Measurements from ENCODE around the gene TNFRSF11A. TPM values are rescaled to one million over a fixed set of nuclear protein-coding genes. Genes with fewer than 3 reads are reported as not detected.

The TNFRSF11A gene
- total and polyA plus RNA-seq, 2 donors (not counting 1 experiment from before 2014, with no cell fraction given): 0.01 to 1.7 TPM

DNA sequence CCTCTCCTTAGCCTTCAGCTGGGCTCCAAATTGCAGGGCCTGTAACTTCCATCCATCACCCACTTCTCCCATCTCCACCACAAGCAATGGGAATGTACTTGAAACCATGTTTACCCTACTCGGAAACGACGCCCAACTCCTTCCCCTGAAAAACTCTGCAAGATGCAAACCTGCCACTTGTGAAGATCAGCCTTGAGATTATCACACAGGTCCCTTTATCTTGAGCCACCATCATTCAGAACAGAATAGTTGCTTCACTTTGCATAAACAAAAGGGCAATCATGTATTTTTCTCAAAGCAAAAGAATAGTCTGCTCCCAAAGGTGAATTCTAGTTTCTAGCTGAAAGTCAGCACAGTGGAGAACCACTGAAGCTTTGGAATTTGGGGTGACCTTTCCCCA is 75.8 kb downstream of the TNFRSF11A start:
- 87% methylated on average over 3 of the region's 3 CpGs for WGBS (ENCODE audit: insufficient coverage)
- no peak overlapping the region for H3K9ac ChIP-seq (ENCODE audit: low read length)
- no peak for TF ChIP-seq EZH2 (IDR thresholded peaks at IDR 0.05; ENCODE audit: borderline replicate concordance, insufficient read depth, low read depth, low read length, poor library complexity, severe bottlenecking)
- TF ChIP-seq, protein P1, sequence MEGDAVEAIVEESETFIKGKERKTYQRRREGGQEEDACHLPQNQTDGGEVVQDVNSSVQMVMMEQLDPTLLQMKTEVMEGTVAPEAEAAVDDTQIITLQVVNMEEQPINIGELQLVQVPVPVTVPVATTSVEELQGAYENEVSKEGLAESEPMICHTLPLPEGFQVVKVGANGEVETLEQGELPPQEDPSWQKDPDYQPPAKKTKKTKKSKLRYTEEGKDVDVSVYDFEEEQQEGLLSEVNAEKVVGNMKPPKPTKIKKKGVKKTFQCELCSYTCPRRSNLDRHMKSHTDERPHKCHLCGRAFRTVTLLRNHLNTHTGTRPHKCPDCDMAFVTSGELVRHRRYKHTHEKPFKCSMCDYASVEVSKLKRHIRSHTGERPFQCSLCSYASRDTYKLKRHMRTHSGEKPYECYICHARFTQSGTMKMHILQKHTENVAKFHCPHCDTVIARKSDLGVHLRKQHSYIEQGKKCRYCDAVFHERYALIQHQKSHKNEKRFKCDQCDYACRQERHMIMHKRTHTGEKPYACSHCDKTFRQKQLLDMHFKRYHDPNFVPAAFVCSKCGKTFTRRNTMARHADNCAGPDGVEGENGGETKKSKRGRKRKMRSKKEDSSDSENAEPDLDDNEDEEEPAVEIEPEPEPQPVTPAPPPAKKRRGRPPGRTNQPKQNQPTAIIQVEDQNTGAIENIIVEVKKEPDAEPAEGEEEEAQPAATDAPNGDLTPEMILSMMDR (IDR thresholded peaks at IDR 0.05): no peak
- H3K36me3 ChIP-seq (replicated peaks in 1 of 2; ENCODE audit: control extremely low read depth in 1 of 2, control insufficient read depth in 1 of 2, extremely low read depth in 1 of 2, insufficient read depth in 2 of 2, low read length in 1 of 2): no peaks in the 10 kb centered on the region
- H4K20me1 ChIP-seq (ENCODE audit: control insufficient read depth, insufficient read depth, low read length, poor library complexity, severe bottlenecking): no peaks in the 10 kb centered on the region
- CTCF ChIA-PET: no interaction called here
- H3K27me3 Mint-ChIP-seq: peaks cover 7% of the 10 kb centered on the region
- POLR2A ChIA-PET: no interaction called here
- no peak overlapping the region for H2AFZ ChIP-seq (ENCODE audit: insufficient read depth, low read depth, low read length, poor library complexity, severe bottlenecking)
- intact Hi-C loops (cut with micrococcal nuclease): no loop called here
- no peak overlapping the region for H3K27ac Mint-ChIP-seq
- H3K9me3 Mint-ChIP-seq (ENCODE audit: insufficient read depth): no peaks in the 10 kb centered on the region
- no peaks in the 10 kb centered on the region for H3K27me3 ChIP-seq (replicated peaks in 1 of 4; ENCODE audit: control extremely low read depth in 1 of 4, control insufficient read depth in 3 of 4, insufficient read depth in 4 of 4, low read length in 3 of 4)
- no peak overlapping the region for H3K4me3 Mint-ChIP-seq
- no peak overlapping the region for H3K27ac ChIP-seq (ENCODE audit: low read length in 2 of 2)
- ATAC-seq (ENCODE audit: low read depth) (no peak), DNase-seq (no peak)
- H3K4me1 Mint-ChIP-seq: peaks cover 8% of the 10 kb centered on the region
- no peaks in the 10 kb centered on the region for H3K79me2 ChIP-seq (ENCODE audit: control insufficient read depth, insufficient read depth, low read length)
- H3K9me3 ChIP-seq (ENCODE audit: control extremely low read depth in 1 of 3, control insufficient read depth in 2 of 3, insufficient read depth in 1 of 3, low read length in 2 of 3): no peaks in the 10 kb centered on the region
- peaks cover 5 to 8% of the 10 kb centered on the region in 2 donors for H3K4me1 ChIP-seq (ENCODE audit: control insufficient read depth in 2 of 2, insufficient read depth in 2 of 2, low read length in 2 of 2)
- H3K4me3 ChIP-seq (ENCODE audit: control extremely low read depth in 1 of 5, extremely low read depth in 1 of 5, insufficient read depth in 1 of 5, low read depth in 2 of 5, low read length in 4 of 5): no peak overlapping the region
- no peak overlapping the region for H3K4me2 ChIP-seq (replicated peaks; ENCODE audit: low read depth, low read length, poor library complexity, severe bottlenecking)

DNA sequence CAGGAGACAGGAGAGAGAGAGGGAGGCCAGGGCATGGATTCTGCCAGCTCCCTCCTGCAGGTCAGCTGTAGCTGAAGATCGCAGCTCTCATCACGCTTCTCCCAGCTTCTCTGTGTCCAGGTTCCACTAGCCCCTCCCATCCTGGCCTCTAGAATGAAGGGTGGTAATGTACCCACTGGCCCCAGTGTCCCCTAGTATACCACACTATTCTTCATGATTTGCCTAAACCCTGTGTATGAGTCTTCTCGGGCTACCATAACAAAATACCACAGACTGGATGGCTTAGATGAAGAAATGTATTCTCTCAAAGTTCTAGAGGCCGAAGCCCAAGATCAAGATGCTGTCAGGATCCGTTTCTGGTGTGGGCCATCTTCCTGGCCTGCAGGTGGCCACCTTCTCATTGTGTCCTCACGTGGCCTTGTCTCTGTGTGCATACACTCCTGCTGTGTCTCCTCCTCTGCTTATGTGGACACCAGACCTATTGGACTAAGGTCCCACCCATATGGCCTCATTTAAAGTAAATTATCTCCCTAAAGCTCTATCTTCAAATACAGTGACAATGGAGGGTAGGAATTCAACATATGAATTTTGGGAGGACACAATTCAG is 77.3 kb downstream of the TNFRSF11A start:
- Mint-ChIP-seq H3K27me3 (peaks cover 7% of the 10 kb centered on the region), H3K9me3 (ENCODE audit: insufficient read depth) (no peaks in the 10 kb centered on the region), H3K4me3 (no peak overlapping the region), H3K27ac (no peak overlapping the region), H3K4me1 (peaks cover 8% of the 10 kb centered on the region)
- no peaks in the 10 kb centered on the region for H4K20me1 ChIP-seq (ENCODE audit: control insufficient read depth, insufficient read depth, low read length, poor library complexity, severe bottlenecking)
- no peak overlapping the region for H3K4me2 ChIP-seq (replicated peaks; ENCODE audit: low read depth, low read length, poor library complexity, severe bottlenecking)
- no peak for DNase-seq
- no peak overlapping the region for H3K27ac ChIP-seq (ENCODE audit: low read length in 2 of 2)
- no peaks in the 10 kb centered on the region for H3K36me3 ChIP-seq (replicated peaks in 1 of 2; ENCODE audit: control extremely low read depth in 1 of 2, control insufficient read depth in 1 of 2, extremely low read depth in 1 of 2, insufficient read depth in 2 of 2, low read length in 1 of 2)
- no peaks in the 10 kb centered on the region for H3K79me2 ChIP-seq (ENCODE audit: control insufficient read depth, insufficient read depth, low read length)
- H3K27me3 ChIP-seq (replicated peaks in 1 of 4; ENCODE audit: control extremely low read depth in 1 of 4, control insufficient read depth in 3 of 4, insufficient read depth in 4 of 4, low read length in 3 of 4): no peaks in the 10 kb centered on the region
- no peaks in the 10 kb centered on the region for H3K9me3 ChIP-seq (ENCODE audit: control extremely low read depth in 1 of 3, control insufficient read depth in 2 of 3, insufficient read depth in 1 of 3, low read length in 2 of 3)
- H3K4me3 ChIP-seq (ENCODE audit: control extremely low read depth in 1 of 5, extremely low read depth in 1 of 5, insufficient read depth in 1 of 5, low read depth in 2 of 5, low read length in 4 of 5): no peak overlapping the region
- CTCF ChIA-PET: interaction anchor here (1.1 kb wide), 1 partner anchor 19 kb away, joined by 3 read pairs; no protein-coding TSS in a partner anchor
- TF ChIP-seq EZH2 (IDR thresholded peaks at IDR 0.05; ENCODE audit: borderline replicate concordance, insufficient read depth, low read depth, low read length, poor library complexity, severe bottlenecking): no peak
- TF ChIP-seq, protein P1 (IDR thresholded peaks at IDR 0.05): no peak
- peaks cover 5 to 8% of the 10 kb centered on the region in 2 donors for H3K4me1 ChIP-seq (ENCODE audit: control insufficient read depth in 2 of 2, insufficient read depth in 2 of 2, low read length in 2 of 2)
- H3K9ac ChIP-seq (ENCODE audit: low read length): no peak overlapping the region
- WGBS (ENCODE audit: insufficient coverage): 90% methylated on average over 3 of the region's 6 CpGs
- POLR2A ChIA-PET: no interaction called here
- intact Hi-C loops (cut with micrococcal nuclease): no loop called here
- no peak overlapping the region for H2AFZ ChIP-seq (ENCODE audit: insufficient read depth, low read depth, low read length, poor library complexity, severe bottlenecking)
- no peak for ATAC-seq (ENCODE audit: low read depth)

Measured in B cell (primary cell).